Measurements from ENCODE around the gene PPP1R7. TPM values are rescaled to one million over a fixed set of nuclear protein-coding genes. Genes with fewer than 3 reads are reported as not detected.
A peak's percentile ranks its signal among the peaks of the same experiment; 100 is the strongest.

PPP1R7 gene
- total and polyA plus RNA-seq, 9 of the 15 experiments (the other 6 are each of a cell fraction or from before 2014, with no cell fraction given): 37.5 to 75.0 (median 50.5) TPM

- TF ChIP-seq HBP1 (CRISPR knock-in tag; IDR thresholded peaks at IDR 0.05) (no peak), CBX3 (IDR thresholded peaks at IDR 0.05; ENCODE audit: borderline replicate concordance in 1 of 2, low read length in 2 of 2) (peak in 1 of 2 experiments; percentile 89; a peak in 2 of 3 replicates), ZNF77 (CRISPR knock-in tag; IDR thresholded peaks at IDR 0.05) (no peak), COPS2 (conservative IDR thresholded peaks at IDR 0.05) (no peak), HDAC8 (tag; IDR thresholded peaks at IDR 0.05) (no peak), CREB5 (CRISPR knock-in tag; IDR thresholded peaks at IDR 0.05) (no peak), TRIM28 (IDR thresholded peaks at IDR 0.05) (no peak), TAF1 (IDR thresholded peaks at IDR 0.05; ENCODE audit: control insufficient read depth, extremely low read depth, insufficient read depth, low read length, severe bottlenecking) (peak; percentile 93), HMGXB4 (CRISPR knock-in tag; IDR thresholded peaks at IDR 0.05) (peak; percentile 77; the same call in 1 of the 2 replicates), BCOR (IDR thresholded peaks at IDR 0.05) (no peak), ERF (CRISPR knock-in tag; IDR thresholded peaks at IDR 0.05) (no peak), NFATC3 (IDR thresholded peaks at IDR 0.05) (no peak), ZNF263 (CRISPR knock-in tag; IDR thresholded peaks at IDR 0.05; ENCODE audit: borderline replicate concordance) (peak; percentile 95), NR3C1 (CRISPR knock-in tag; IDR thresholded peaks at IDR 0.05) (peak; percentile 41; the same call in 1 of the 2 replicates), JUND (IDR thresholded peaks at IDR 0.05; ENCODE audit: borderline replicate concordance, low read depth, low read length) (peak; percentile 42; the same call in 1 of the 2 replicates), JUND (tag; IDR thresholded peaks at IDR 0.05; ENCODE audit: borderline replicate concordance, low read depth, low read length) (no peak; the same call in 2 of the 3 replicates), ETV1 (tag; conservative IDR thresholded peaks at IDR 0.05; ENCODE audit: low read depth) (peak; percentile 83), E4F1 (CRISPR knock-in tag; IDR thresholded peaks at IDR 0.05; ENCODE audit: borderline replicate concordance) (no peak), ZNF695 (CRISPR knock-in tag; IDR thresholded peaks at IDR 0.05) (no peak), TAF7 (tag; IDR thresholded peaks at IDR 0.05) (peak; percentile 64; the same call in 1 of the 2 replicates), U2AF1 (optimal IDR thresholded peaks at IDR 0.05; ENCODE audit: low read depth, low read length) (peak; percentile 80), STAG1 (CRISPR knock-in tag; IDR thresholded peaks at IDR 0.05; ENCODE audit: borderline replicate concordance) (no peak), ZNF274 (IDR thresholded peaks at IDR 0.05; ENCODE audit: borderline replicate concordance, low read depth, low read length) (no peak)
Measured at GRCh38 chr2:241102239-241102803, 47.9 kb upstream of the PPP1R7 start, which contains the start of gene MTERF4 (continued).

All from K562 (cell line).